ENCODE results near the gene ATP6V1A.

DNA sequence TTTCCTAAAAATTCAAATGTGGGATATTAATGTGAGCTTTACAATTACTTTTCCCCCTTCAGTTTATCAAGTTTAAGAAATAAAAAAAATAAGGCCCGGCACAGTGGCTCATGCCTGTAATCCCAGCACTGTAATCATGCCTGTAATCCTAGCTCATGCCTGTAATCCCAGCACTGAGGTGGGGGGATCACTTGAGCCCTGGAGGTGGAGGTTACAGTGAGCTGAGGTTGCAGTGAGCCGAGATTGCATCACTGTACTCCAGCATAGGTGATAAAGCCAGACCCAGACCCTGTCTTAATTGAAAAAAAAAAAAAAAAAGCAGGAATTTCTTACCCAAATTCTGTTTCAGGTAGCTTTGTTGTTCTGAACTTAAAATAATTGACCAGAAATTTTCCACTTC, 17.9 kb downstream of the ATP6V1A start:
- TF ChIP-seq, protein P1, sequence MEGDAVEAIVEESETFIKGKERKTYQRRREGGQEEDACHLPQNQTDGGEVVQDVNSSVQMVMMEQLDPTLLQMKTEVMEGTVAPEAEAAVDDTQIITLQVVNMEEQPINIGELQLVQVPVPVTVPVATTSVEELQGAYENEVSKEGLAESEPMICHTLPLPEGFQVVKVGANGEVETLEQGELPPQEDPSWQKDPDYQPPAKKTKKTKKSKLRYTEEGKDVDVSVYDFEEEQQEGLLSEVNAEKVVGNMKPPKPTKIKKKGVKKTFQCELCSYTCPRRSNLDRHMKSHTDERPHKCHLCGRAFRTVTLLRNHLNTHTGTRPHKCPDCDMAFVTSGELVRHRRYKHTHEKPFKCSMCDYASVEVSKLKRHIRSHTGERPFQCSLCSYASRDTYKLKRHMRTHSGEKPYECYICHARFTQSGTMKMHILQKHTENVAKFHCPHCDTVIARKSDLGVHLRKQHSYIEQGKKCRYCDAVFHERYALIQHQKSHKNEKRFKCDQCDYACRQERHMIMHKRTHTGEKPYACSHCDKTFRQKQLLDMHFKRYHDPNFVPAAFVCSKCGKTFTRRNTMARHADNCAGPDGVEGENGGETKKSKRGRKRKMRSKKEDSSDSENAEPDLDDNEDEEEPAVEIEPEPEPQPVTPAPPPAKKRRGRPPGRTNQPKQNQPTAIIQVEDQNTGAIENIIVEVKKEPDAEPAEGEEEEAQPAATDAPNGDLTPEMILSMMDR (IDR thresholded peaks at IDR 0.05): no peak
- no peak for TF ChIP-seq POLR2A (IDR thresholded peaks at IDR 0.05)
